Parathyroid adenoma (tissue), 2 donors: Measurements from ENCODE around the gene RPP25L.

Source experiments
- H2AFZ ChIP-seq: fragments of 300-600 bp; sonication (generic); one replicate; pipeline ENCODE4 v1.7.0; 2017; ENCODE audit warnings: antibody characterized with exemption, mild to moderate bottlenecking
- H3K27ac ChIP-seq: fragments of 300-600 bp; sonication (generic); one replicate; pipeline ENCODE4 v1.7.0; 2017
- H3K27me3 ChIP-seq: fragments of 300-600 bp; sonication (generic); one replicate; pipeline ENCODE4 v1.7.0; 2017; ENCODE audit warnings: low read length; ENCODE audit not compliant: control insufficient read depth, insufficient read depth
- H3K36me3 ChIP-seq: fragments of 300-600 bp; sonication (generic); one replicate; pipeline ENCODE4 v1.7.0; 2017; ENCODE audit warnings: low read length; ENCODE audit not compliant: control insufficient read depth, insufficient read depth
- H3K4me1 ChIP-seq: fragments of 300-600 bp; sonication (generic); one replicate; pipeline ENCODE4 v1.7.0; 2017; ENCODE audit warnings: control low read depth
- H3K4me2 ChIP-seq: fragments of 300-600 bp; sonication (generic); one replicate; pipeline ENCODE4 v1.7.0; 2017; ENCODE audit warnings: low read length
- H3K4me3 ChIP-seq: fragments of 300-600 bp; sonication (generic); one replicate; pipeline ENCODE4 v1.7.0; 2017; ENCODE audit warnings: low read depth, low read length
- H3K79me2 ChIP-seq: fragments of 300-600 bp; sonication (generic); one replicate; pipeline ENCODE4 v1.7.0; 2017; ENCODE audit warnings: control low read depth
- H3K9ac ChIP-seq: fragments of 300-600 bp; sonication (generic); one replicate; pipeline ENCODE4 v1.7.0; 2017; ENCODE audit warnings: mild to moderate bottlenecking
- H3K9me3 ChIP-seq: fragments of 300-600 bp; sonication (generic); one replicate; pipeline ENCODE4 v1.7.0; 2017; ENCODE audit warnings: low read length; ENCODE audit not compliant: control insufficient read depth
- CTCF ChIP-seq: fragments of 300-600 bp; sonication (generic); IDR thresholded peaks from one replicate; pipeline ENCODE4 v1.7.0; 2017; ENCODE audit warnings: antibody characterized with exemption, mild to moderate bottlenecking
- donor health status: primary hyperparathyroidism.

The RPP25L gene

GRCh38 chr9:34629491-34629808, 17.6 kb upstream of the RPP25L start:
- H3K4me2 ChIP-seq, result peak overlapping the region; percentile 77
- peak overlapping the region; percentile 35 for H3K4me3 ChIP-seq
- TF ChIP-seq CTCF, result no peak
- H2AFZ ChIP-seq, result no peak overlapping the region
- H3K9me3 ChIP-seq, result no peaks in the 10 kb centered on the region
- H3K36me3 ChIP-seq, result no peaks in the 10 kb centered on the region
- H3K9ac ChIP-seq, result no peak overlapping the region
- H3K27ac ChIP-seq, result no peak overlapping the region
- no peaks in the 10 kb centered on the region for H3K27me3 ChIP-seq
- H3K79me2 ChIP-seq, result no peaks in the 10 kb centered on the region
- H3K4me1 ChIP-seq, result peaks cover 3% of the 10 kb centered on the region

GRCh38 chr9:34628656-34629490, 17.0 kb upstream of the RPP25L start, which contains the start of gene ARID3C:
TSS of gene ARID3C (minus strand) at chr9:34629066. CDS start at chr9:34628014, 1,052 bp downstream.
- no peaks in the 10 kb centered on the region for H3K27me3 ChIP-seq

GRCh38 chr9:34627716-34628655, 16.1 kb upstream of the RPP25L start:
- no peaks in the 10 kb centered on the region for H3K36me3 ChIP-seq
- no peak overlapping the region for H3K27ac ChIP-seq
- H3K4me3 ChIP-seq, result peak overlapping the region; percentile 35
- no peaks in the 10 kb centered on the region for H3K79me2 ChIP-seq
- no peaks in the 10 kb centered on the region for H3K27me3 ChIP-seq
- no peak overlapping the region for H3K9ac ChIP-seq
- H3K9me3 ChIP-seq, result no peaks in the 10 kb centered on the region
- peaks cover 3% of the 10 kb centered on the region for H3K4me1 ChIP-seq
- peak overlapping the region; percentile 77 for H3K4me2 ChIP-seq
- no peak for TF ChIP-seq CTCF
- H2AFZ ChIP-seq, result peak overlapping the region; percentile 64

More at GRCh38 chr9:34628656-34629490, 17.0 kb upstream of the RPP25L start, which contains the start of gene ARID3C:
- H3K9ac ChIP-seq, result no peak within 1 kb of the TSS
- no peaks in the 10 kb centered on the region for H3K36me3 ChIP-seq
- peak within 1 kb of the TSS; percentile 64 for H2AFZ ChIP-seq
- peak within 1 kb of the TSS; percentile 35 for H3K4me3 ChIP-seq
- H3K4me2 ChIP-seq, result peak within 1 kb of the TSS; percentile 77
- TF ChIP-seq CTCF, result no peak
- H3K27ac ChIP-seq, result no peak within 1 kb of the TSS
- no peaks in the 10 kb centered on the region for H3K79me2 ChIP-seq
- H3K4me1 ChIP-seq, result peaks cover 3% of the 10 kb centered on the region
- no peaks in the 10 kb centered on the region for H3K9me3 ChIP-seq

GRCh38 chr9:34625186-34625486, 13.2 kb upstream of the RPP25L start:
- H3K27me3 ChIP-seq, result no peaks in the 10 kb centered on the region
- no peak for TF ChIP-seq CTCF
- no peak overlapping the region for H2AFZ ChIP-seq
- no peaks in the 10 kb centered on the region for H3K9me3 ChIP-seq
- H3K4me3 ChIP-seq, result no peak overlapping the region
- no peak overlapping the region for H3K4me2 ChIP-seq
- no peaks in the 10 kb centered on the region for H3K79me2 ChIP-seq
- H3K4me1 ChIP-seq, result peaks cover 3% of the 10 kb centered on the region
- no peak overlapping the region for H3K27ac ChIP-seq
- no peaks in the 10 kb centered on the region for H3K36me3 ChIP-seq
- no peak overlapping the region for H3K9ac ChIP-seq
